A549 (cell line): Measurements from ENCODE around the gene SETD3. TPM values are rescaled to one million over a fixed set of nuclear protein-coding genes. Genes with fewer than 3 reads are reported as not detected.

ENCODE experiments used
- ATAC-seq, 2 experiments: fragments of 200-7000 bp in 1 of 2; fragments of >200 bp in 1 of 2; cut with Nextera tagmentation in 1 of 2; cut with Tn5 transposase in 1 of 2; 3 replicates each; pipeline versions ENCODE4 v1.8.0 to v1.9.1; 2018 to 2020; ENCODE audit warnings: mild to moderate bottlenecking in 1 of 2, moderate library complexity in 1 of 2
- CTCF ChIA-PET: fragments of 300-600 bp; sonication (Branson Sonifier 250); formaldehyde crosslinking; extraction: SDS; loops from one replicate; lab custom pipeline; 2021; ENCODE audit warnings: antibody characterized with exemption, inconsistent platforms; lab: Yijun Ruan, JAX
- POLR2A ChIA-PET: fragments of 350-600 bp; formaldehyde crosslinking; extraction: SDS; loops from one replicate; lab custom pipeline; 2021; ENCODE audit warnings: antibody characterized with exemption, inconsistent platforms; lab: Yijun Ruan, JAX
- DNase-seq, 2 experiments: peaks; one replicate each; pipeline versions ENCODE4 v3.0.0 to v3.0.0-alpha.2; 2011 to 2016; ENCODE audit warnings: low read depth in 1 of 2, low spot score in 1 of 2
- FAIRE-seq: peaks from 2 replicates; lab custom pipeline; 2011; peaks lifted over from hg19 to GRCh38; lab: Jason Lieb, UNC
- H3K27ac ChIP-seq, 2 experiments: fragments of >200 bp; sonication (Bioruptor Twin); formaldehyde crosslinking; 3 replicates each; pipeline ENCODE4 v1.5.1; 2016 to 2017
- H3K4me1 ChIP-seq: fragments of >200 bp; sonication (Bioruptor Twin); formaldehyde crosslinking; 3 replicates; pipeline ENCODE4 v1.6.1; 2016
- H3K4me2 ChIP-seq: fragments of >200 bp; sonication (Bioruptor Twin); formaldehyde crosslinking; 3 replicates; pipeline ENCODE4 v1.6.1; 2016
- H3K4me3 ChIP-seq: fragments of >200 bp; sonication (Bioruptor Twin); formaldehyde crosslinking; 3 replicates; pipeline ENCODE4 v1.5.1; 2016
- H3K9me3 ChIP-seq: fragments of >200 bp; sonication (Bioruptor Twin); formaldehyde crosslinking; 3 replicates; pipeline ENCODE4 v1.6.1; 2016
- ATOH8 ChIP-seq: fragments of 250-450 bp; sonication (Bioruptor Pico); IDR thresholded peaks from 2 replicates; pipeline ENCODE4 v1.5.0; 2020; ENCODE audit warnings: low read depth, mild to moderate bottlenecking, moderate library complexity
- BCL3 ChIP-seq: fragments of >200 bp; sonication (Bioruptor Twin); formaldehyde crosslinking; IDR thresholded peaks from 3 replicates; pipeline ENCODE4 v1.6.1; 2016
- CBX8 ChIP-seq: fragments of 200-600 bp; sonication (generic); IDR thresholded peaks from 2 replicates; pipeline ENCODE4 v1.6.1; 2016
- CHD2 ChIP-seq: fragments of 150-350 bp; IDR thresholded peaks from 2 replicates; pipeline ENCODE4 v1.6.1; 2014; ENCODE audit warnings: low read length; ENCODE audit not compliant: partially characterized antibody
- EHF ChIP-seq: fragments of 250-450 bp; sonication (Bioruptor Pico); IDR thresholded peaks from 2 replicates; pipeline ENCODE4 v1.5.0; 2020; ENCODE audit warnings: mild to moderate bottlenecking
- EHMT2 ChIP-seq: fragments of 200-600 bp; sonication (generic); IDR thresholded peaks from 2 replicates; pipeline ENCODE4 v1.6.1; 2016; ENCODE audit warnings: antibody characterized with exemption, low read depth, mild to moderate bottlenecking, moderate library complexity
- ESRRA ChIP-seq: fragments of 150-350 bp; IDR thresholded peaks from 2 replicates; pipeline ENCODE4 v1.6.1; 2014; ENCODE audit warnings: mild to moderate bottlenecking, low read length, borderline replicate concordance
- FOSL2 ChIP-seq, 2 experiments: fragments of 450-650 bp in 1 of 2; fragments of >200 bp in 1 of 2; sonication (Bioruptor Twin) in 1 of 2; formaldehyde crosslinking; IDR thresholded peaks; 2 replicates each; pipeline versions ENCODE4 v1.5.0 to v1.6.1; 2016 to 2020; ENCODE audit warnings: mild to moderate bottlenecking in 1 of 2, moderate library complexity in 1 of 2
- GATA3 ChIP-seq: IDR thresholded peaks from 2 replicates; pipeline ENCODE4 v1.6.1; 2012; ENCODE audit warnings: borderline replicate concordance
- HDAC2 ChIP-seq: fragments of 200-600 bp; sonication (generic); IDR thresholded peaks from 2 replicates; pipeline ENCODE4 v1.6.1; 2016
- HEYL ChIP-seq: fragments of 250-450 bp; sonication (Bioruptor Pico); IDR thresholded peaks from 2 replicates; pipeline ENCODE4 v1.8.0; 2021; ENCODE audit warnings: mild to moderate bottlenecking, moderate library complexity
- HOXA7 ChIP-seq: fragments of 250-450 bp; sonication (Bioruptor Pico); IDR thresholded peaks from 2 replicates; pipeline ENCODE4 v1.5.0; 2020; ENCODE audit warnings: mild to moderate bottlenecking, moderate library complexity
- HOXB13 ChIP-seq: fragments of 250-450 bp; sonication (Bioruptor Pico); IDR thresholded peaks from 2 replicates; pipeline ENCODE4 v1.5.0; 2020; ENCODE audit warnings: low read depth, mild to moderate bottlenecking, moderate library complexity
- HOXB5 ChIP-seq: fragments of 250-450 bp; sonication (Bioruptor Pico); IDR thresholded peaks from 2 replicates; pipeline ENCODE4 v1.5.0; 2020; ENCODE audit warnings: mild to moderate bottlenecking, moderate library complexity
- JUN ChIP-seq, 2 experiments: fragments of >200 bp; sonication (Bioruptor Twin); formaldehyde crosslinking; IDR thresholded peaks; 2 replicates in 1 of 2; 3 replicates in 1 of 2; pipeline ENCODE4 v1.6.1; 2016 to 2017
- KDM5A ChIP-seq: fragments of 200-600 bp; sonication (generic); IDR thresholded peaks from 2 replicates; pipeline ENCODE4 v1.6.1; 2016; ENCODE audit warnings: antibody characterized with exemption, mild to moderate bottlenecking
- MAFK ChIP-seq: fragments of 450-650 bp; IDR thresholded peaks from 2 replicates; pipeline ENCODE4 v1.6.1; 2014; ENCODE audit not compliant: partially characterized antibody
- MYC ChIP-seq: IDR thresholded peaks from 2 replicates; pipeline ENCODE4 v1.6.1; 2012; ENCODE audit warnings: mild to moderate bottlenecking, inconsistent platforms, low read length, improper control_type of control experiment, borderline replicate concordance
- PBX3 ChIP-seq: IDR thresholded peaks from 2 replicates; pipeline ENCODE4 v1.6.1; 2012
- PHF8 ChIP-seq: fragments of 200-600 bp; sonication (generic); IDR thresholded peaks from 2 replicates; pipeline ENCODE4 v1.6.1; 2016; ENCODE audit warnings: low read depth, mild to moderate bottlenecking, antibody characterized with exemption, moderate library complexity, borderline replicate concordance
- POLR2A ChIP-seq: IDR thresholded peaks from 2 replicates; pipeline ENCODE4 v1.6.1; 2012; ENCODE audit warnings: mild to moderate bottlenecking, low read length
- RAD21 ChIP-seq, 2 experiments: fragments of >200 bp in 1 of 2; sonication (Bioruptor Twin) in 1 of 2; formaldehyde crosslinking in 1 of 2; IDR thresholded peaks in 1 of 2; conservative IDR thresholded peaks in 1 of 2; 2 replicates in 1 of 2; 3 replicates in 1 of 2; pipeline ENCODE4 v1.6.1; 2012 to 2018; ENCODE audit warnings: inconsistent platforms in 1 of 2
- RCOR1 ChIP-seq: fragments of 150-350 bp; IDR thresholded peaks from 2 replicates; pipeline ENCODE4 v1.6.1; 2014; ENCODE audit warnings: antibody characterized with exemption, low read length, low read depth
- RNF2 ChIP-seq: fragments of 200-600 bp; sonication (generic); IDR thresholded peaks from 2 replicates; pipeline ENCODE4 v1.6.1; 2016; ENCODE audit warnings: low read depth, mild to moderate bottlenecking, antibody characterized with exemption, moderate library complexity, borderline replicate concordance
- SMC3 ChIP-seq: fragments of >200 bp; sonication (Bioruptor Twin); formaldehyde crosslinking; IDR thresholded peaks from 3 replicates; pipeline ENCODE4 v1.6.1; 2018; ENCODE audit warnings: inconsistent platforms
- SREBF2 ChIP-seq: fragments of 450-650 bp; IDR thresholded peaks from 2 replicates; pipeline ENCODE4 v1.6.1; 2014; ENCODE audit warnings: mild to moderate bottlenecking, moderate library complexity
- ZFP36 ChIP-seq: fragments of 450-650 bp; IDR thresholded peaks from 2 replicates; pipeline ENCODE4 v1.6.1; 2014; ENCODE audit warnings: borderline replicate concordance; ENCODE audit not compliant: partially characterized antibody
- WGBS: methylation state at CpG from one replicate; pipeline ENCODE4 v1.1.6; 2017; ENCODE audit errors: missing lambda C conversion rate; 5-methylcytosine and 5-hydroxymethylcytosine counted together
- polyA plus RNA-seq, 4 experiments: library from polyadenylated mRNA; depleted of rRNA in 3 of 4; stranded (reverse); fragments of >200 nt; fragmentation: RNase III in 1 of 4; extraction: RNeasy Plus Mini Kit Qiagen cat#74134 plus additional on column Dnase treatment in 1 of 4; gene quantifications; 2 replicates in 3 of 4; 3 replicates in 1 of 4; pipeline ENCODE4 v1.2.3, GENCODE V29; 2011 to 2017

Gene SETD3
- polyA plus RNA-seq, 2 of the 4 experiments (the other 2 are of a cell fraction) = 43.1 to 59.7 TPM

GRCh38 chr14:99426265-99426664, 54.4 kb downstream of the SETD3 start:
- FAIRE-seq = no peak
- TF ChIP-seq FOSL2 (IDR thresholded peaks at IDR 0.05) = no peak
- no peak for TF ChIP-seq FOSL2 (CRISPR knock-in tag; IDR thresholded peaks at IDR 0.05)
- TF ChIP-seq POLR2A = no peak
- TF ChIP-seq MYC = no peak
- no peak for TF ChIP-seq KDM5A
- no peak for TF ChIP-seq MAFK
- no peak for TF ChIP-seq HOXB13 (CRISPR knock-in tag)
- no peak for TF ChIP-seq PHF8
- no peak for TF ChIP-seq JUN (IDR thresholded peaks at IDR 0.05)
- no peak for TF ChIP-seq ESRRA
- POLR2A ChIA-PET = no interaction called here
- no peak overlapping the region for H3K4me2 ChIP-seq
- no peak overlapping the region for H3K4me3 ChIP-seq
- no peak overlapping the region for H3K27ac ChIP-seq
- CTCF ChIA-PET = interaction anchor here (1.1 to 5.7 kb wide), 4 partner anchors 10 to 157 kb away, joined by 3 to 47 read pairs (median 5); no protein-coding TSS in a partner anchor
- no peak for ATAC-seq
- H3K9me3 ChIP-seq = no peaks in the 10 kb centered on the region
- DNase-seq = no peak
- 92% methylated on average over 3 of the region's 3 CpGs for WGBS
- peaks cover 6% of the 10 kb centered on the region; the same call in 2 of the 3 replicates for H3K4me1 ChIP-seq

GRCh38 chr14:99425272-99425681, 55.4 kb downstream of the SETD3 start:
- Histone ChIP-seq H3K4me1 (peaks cover 6% of the 10 kb centered on the region; the same call in 2 of the 3 replicates), H3K4me3 (no peak overlapping the region), H3K4me2 (no peak overlapping the region), H3K9me3 (no peaks in the 10 kb centered on the region), H3K27ac (no peak overlapping the region)
- CTCF ChIA-PET = interaction anchor here (0.9 to 5.7 kb wide), 6 partner anchors 9 to 156 kb away, joined by 3 to 47 read pairs (median 4); no protein-coding TSS in a partner anchor
- WGBS = 93% methylated on average over 11 of the region's 11 CpGs
- POLR2A ChIA-PET = no interaction called here
- no peak for DNase-seq
- ATAC-seq = no peak
- TF ChIP-seq CHD2 (no peak), CBX8 (no peak), HOXB13 (CRISPR knock-in tag) (no peak), RNF2 (no peak), RAD21 (conservative IDR thresholded peaks at IDR 0.05 in 1 of 2, IDR thresholded peaks at IDR 0.05 in 1 of 2) (no peak), ZFP36 (no peak), BCL3 (no peak), SMC3 (no peak), HDAC2 (no peak), EHF (CRISPR knock-in tag) (no peak), ATOH8 (CRISPR knock-in tag) (no peak)
- FAIRE-seq = no peak

- FAIRE-seq = no peak
- no peak overlapping the region for H3K4me2 ChIP-seq
- ChIA-PET POLR2A (no interaction called here), CTCF (interaction anchor here (0.5 to 5.7 kb wide), 5 partner anchors 8 to 593 kb away, joined by 3 to 47 read pairs (median 4); no protein-coding TSS in a partner anchor)
- 74% methylated on average over 5 of the region's 5 CpGs for WGBS
- no peaks in the 10 kb centered on the region for H3K9me3 ChIP-seq
- DNase-seq = no peak
- H3K27ac ChIP-seq = no peak overlapping the region
- no peak overlapping the region for H3K4me3 ChIP-seq
- peaks cover 6% of the 10 kb centered on the region; the same call in 2 of the 3 replicates for H3K4me1 ChIP-seq
- ATAC-seq = no peak
- TF ChIP-seq PBX3 = no peak
- no peak for TF ChIP-seq EHMT2
- TF ChIP-seq HOXA7 (CRISPR knock-in tag) = no peak
- no peak for TF ChIP-seq PHF8
- TF ChIP-seq HOXB5 (CRISPR knock-in tag) = no peak
- no peak for TF ChIP-seq KDM5A
- no peak for TF ChIP-seq BCL3
- TF ChIP-seq SREBF2 = no peak
- TF ChIP-seq GATA3 = no peak
- TF ChIP-seq HEYL (CRISPR knock-in tag) = no peak
- no peak for TF ChIP-seq RCOR1
Observed at GRCh38 chr14:99424306-99424877, 56.3 kb downstream of the SETD3 start.
